Stimulated activated naive CD8-positive, alpha-beta T cell treated with anti-CD3 and anti-CD28 coated beads, Interleukin-15, Interleukin-2, amounts not matched to agents 100 ng/mL and 50 ng/mL, for 24 hours (primary cell): ENCODE data around the gene RPL3.

Source experiments
- H3K27ac Mint-ChIP-seq: one replicate; pipeline ENCODE4 v1.8.0; 2021; ENCODE audit warnings: mild to moderate bottlenecking, mixed read lengths
- H3K27me3 Mint-ChIP-seq: one replicate; pipeline ENCODE4 v1.8.0; 2021; ENCODE audit warnings: mixed read lengths
- H3K36me3 Mint-ChIP-seq: one replicate; pipeline ENCODE4 v1.8.0; 2021; ENCODE audit warnings: low read depth, mixed read lengths
- H3K4me1 Mint-ChIP-seq: one replicate; pipeline ENCODE4 v1.8.0; 2021; ENCODE audit warnings: low read depth, mixed read lengths
- H3K4me3 Mint-ChIP-seq: one replicate; pipeline ENCODE4 v1.8.0; 2021; ENCODE audit warnings: mild to moderate bottlenecking, mixed read lengths
- H3K9me3 Mint-ChIP-seq: one replicate; pipeline ENCODE4 v1.8.0; 2021; ENCODE audit warnings: mixed read lengths

Gene RPL3

GRCh38 chr22:39276440-39277141, 42.8 kb downstream of the RPL3 start:
- Mint-ChIP-seq H3K9me3 (no peaks in the 10 kb centered on the region), H3K4me1 (no peaks in the 10 kb centered on the region), H3K27me3 (peaks cover 18% of the 10 kb centered on the region), H3K4me3 (no peak overlapping the region), H3K36me3 (no peaks in the 10 kb centered on the region), H3K27ac (no peak overlapping the region)

- no peaks in the 10 kb centered on the region for H3K9me3 Mint-ChIP-seq
- peaks cover 18% of the 10 kb centered on the region for H3K27me3 Mint-ChIP-seq
- H3K36me3 Mint-ChIP-seq: no peaks in the 10 kb centered on the region
- H3K4me1 Mint-ChIP-seq: no peaks in the 10 kb centered on the region
- H3K27ac Mint-ChIP-seq: no peak overlapping the region
- no peak overlapping the region for H3K4me3 Mint-ChIP-seq
Observed at GRCh38 chr22:39275814-39276439, 43.5 kb downstream of the RPL3 start.

GRCh38 chr22:39273950-39274887, 45.2 kb downstream of the RPL3 start:
- H3K27me3 Mint-ChIP-seq: peaks cover 15% of the 10 kb centered on the region
- H3K4me3 Mint-ChIP-seq: no peak overlapping the region

GRCh38 chr22:39270792-39271191, 48.6 kb downstream of the RPL3 start:
- no peak overlapping the region for H3K27ac Mint-ChIP-seq

More at GRCh38 chr22:39273950-39274887, 45.2 kb downstream of the RPL3 start:
- Mint-ChIP-seq H3K27ac (no peak overlapping the region), H3K4me1 (no peaks in the 10 kb centered on the region), H3K9me3 (no peaks in the 10 kb centered on the region), H3K36me3 (no peaks in the 10 kb centered on the region)

GRCh38 chr22:39270280-39270679, 49.1 kb downstream of the RPL3 start:
- Mint-ChIP-seq H3K36me3 (no peaks in the 10 kb centered on the region), H3K9me3 (no peaks in the 10 kb centered on the region), H3K27me3 (no peaks in the 10 kb centered on the region), H3K27ac (no peak overlapping the region), H3K4me1 (peaks cover 9% of the 10 kb centered on the region), H3K4me3 (no peak overlapping the region)

More at GRCh38 chr22:39270792-39271191, 48.6 kb downstream of the RPL3 start:
- Mint-ChIP-seq H3K36me3 (no peaks in the 10 kb centered on the region), H3K9me3 (no peaks in the 10 kb centered on the region), H3K4me1 (peaks cover 9% of the 10 kb centered on the region), H3K4me3 (no peak overlapping the region), H3K27me3 (peaks cover 3% of the 10 kb centered on the region)

- no peak overlapping the region for H3K4me3 Mint-ChIP-seq
- H3K27ac Mint-ChIP-seq: no peak overlapping the region
- H3K36me3 Mint-ChIP-seq: no peaks in the 10 kb centered on the region
- H3K27me3 Mint-ChIP-seq: no peaks in the 10 kb centered on the region
- H3K4me1 Mint-ChIP-seq: peaks cover 9% of the 10 kb centered on the region
- no peaks in the 10 kb centered on the region for H3K9me3 Mint-ChIP-seq
Observed at GRCh38 chr22:39269095-39269790, 50.2 kb downstream of the RPL3 start.

- Mint-ChIP-seq H3K36me3 (no peaks in the 10 kb centered on the region), H3K4me1 (peaks cover 13% of the 10 kb centered on the region), H3K4me3 (no peak overlapping the region), H3K9me3 (no peaks in the 10 kb centered on the region), H3K27me3 (no peaks in the 10 kb centered on the region), H3K27ac (no peak overlapping the region)
Observed at GRCh38 chr22:39268645-39269044, 50.8 kb downstream of the RPL3 start.

- H3K9me3 Mint-ChIP-seq: no peaks in the 10 kb centered on the region
- H3K36me3 Mint-ChIP-seq: no peaks in the 10 kb centered on the region
- peak overlapping the region; percentile 54 for H3K27ac Mint-ChIP-seq
- H3K4me1 Mint-ChIP-seq: peaks cover 13% of the 10 kb centered on the region
- H3K4me3 Mint-ChIP-seq: no peak overlapping the region
- no peaks in the 10 kb centered on the region for H3K27me3 Mint-ChIP-seq
Observed at GRCh38 chr22:39267974-39268373, 51.4 kb downstream of the RPL3 start.

- Mint-ChIP-seq H3K27me3 (no peaks in the 10 kb centered on the region), H3K9me3 (no peaks in the 10 kb centered on the region), H3K27ac (peak overlapping the region; percentile 37), H3K4me3 (no peak overlapping the region), H3K4me1 (peaks cover 13% of the 10 kb centered on the region), H3K36me3 (no peaks in the 10 kb centered on the region)
Observed at GRCh38 chr22:39266398-39267030, 52.9 kb downstream of the RPL3 start.

GRCh38 chr22:39265143-39265886, 54.1 kb downstream of the RPL3 start:
- Mint-ChIP-seq H3K4me1 (peaks cover 13% of the 10 kb centered on the region), H3K27me3 (no peaks in the 10 kb centered on the region), H3K36me3 (no peaks in the 10 kb centered on the region), H3K9me3 (no peaks in the 10 kb centered on the region), H3K27ac (peak overlapping the region; percentile 21), H3K4me3 (no peak overlapping the region)

GRCh38 chr22:39264349-39265038, 54.9 kb downstream of the RPL3 start:
- Mint-ChIP-seq H3K27me3 (no peaks in the 10 kb centered on the region), H3K4me1 (peaks cover 13% of the 10 kb centered on the region), H3K4me3 (no peak overlapping the region), H3K36me3 (no peaks in the 10 kb centered on the region), H3K9me3 (no peaks in the 10 kb centered on the region), H3K27ac (peak overlapping the region; percentile 21)

GRCh38 chr22:39263626-39264348, 55.6 kb downstream of the RPL3 start:
- Mint-ChIP-seq H3K9me3 (no peaks in the 10 kb centered on the region), H3K4me1 (peaks cover 13% of the 10 kb centered on the region), H3K36me3 (no peaks in the 10 kb centered on the region), H3K4me3 (no peak overlapping the region), H3K27me3 (no peaks in the 10 kb centered on the region), H3K27ac (no peak overlapping the region)
